Measurements from ENCODE around the gene OR51A7. TPM values are rescaled to one million over a fixed set of nuclear protein-coding genes. Genes with fewer than 3 reads are reported as not detected.
"Not testable (repeated sequence)": the region's sequence is repeated elsewhere in the genome, so short reads cannot be mapped to it uniquely, and the experiment has no call there.

OR51A7 gene
- total RNA-seq, 4 donors from 2014 or later: not detected

- intact Hi-C loops (cut with DNase I): no loop called here
These were observed 33.2 kb downstream of the OR51A7 start for GRCh38 chr11:4936745-4937144.

GRCh38 chr11:4947505-4947904, 43.9 kb downstream of the OR51A7 start, which contains the start of gene OR51A4:
Gene OR51A4, minus strand, starts transcription at chr11:4947605. Its CDS starts 505 bp downstream, at chr11:4947100.
- DNase-seq: no peak
- Histone ChIP-seq H3K27me3 (no peaks in the 10 kb centered on the region), H3K36me3 (no peaks in the 10 kb centered on the region), H3K27ac (no peak within 1 kb of the TSS), H3K4me1 (no peaks in the 10 kb centered on the region), H3K4me3 (replicated peaks in 1 of 3) (no peak within 1 kb of the TSS), H3K9me3 (no peaks in the 10 kb centered on the region)
- no peak for TF ChIP-seq POLR2A (IDR thresholded peaks at IDR 0.05)
- TF ChIP-seq CTCF (IDR thresholded peaks at IDR 0.05): no peak
- intact Hi-C loops (cut with DNase I): no loop called here

More at GRCh38 chr11:4936745-4937144, 33.2 kb downstream of the OR51A7 start:
- Histone ChIP-seq H3K27me3 (no peaks in the 10 kb centered on the region), H3K27ac (no peak overlapping the region), H3K36me3 (no peaks in the 10 kb centered on the region), H3K4me1 (no peaks in the 10 kb centered on the region), H3K9me3 (no peaks in the 10 kb centered on the region), H3K4me3 (replicated peaks in 1 of 3) (no peak overlapping the region)
- DNase-seq: no peak
- TF ChIP-seq POLR2A (IDR thresholded peaks at IDR 0.05) (no peak), CTCF (IDR thresholded peaks at IDR 0.05) (no peak)
- WGBS, 2 donors: 85 to 89% methylated on average over 3 of the region's 3 CpGs

GRCh38 chr11:4955613-4956012, 52.0 kb downstream of the OR51A7 start, which contains the start of gene OR51A2:
Gene OR51A2, minus strand, starts transcription at chr11:4955713. Its CDS starts 0 bp downstream, at chr11:4955713.
- H3K4me3 ChIP-seq (replicated peaks in 1 of 3); H3K9me3 ChIP-seq; H3K36me3 ChIP-seq; H3K27me3 ChIP-seq; H3K27ac ChIP-seq; intact Hi-C loops (cut with DNase I); DNase-seq; H3K4me1 ChIP-seq: not testable (repeated sequence)
- 82 to 86% methylated on average over 2 of the region's 2 CpGs for WGBS, 2 donors

GRCh38 chr11:4957396-4957795, 53.8 kb downstream of the OR51A7 start:
- H3K36me3 ChIP-seq: no peaks in the 10 kb centered on the region
- DNase-seq: no peak
- 86 to 88% methylated on average over 4 of the region's 4 CpGs for WGBS, 2 donors
- intact Hi-C loops (cut with DNase I): no loop called here
- TF ChIP-seq POLR2A (IDR thresholded peaks at IDR 0.05) (no peak), CTCF (IDR thresholded peaks at IDR 0.05) (no peak)
- H3K4me1 ChIP-seq: no peaks in the 10 kb centered on the region
- no peaks in the 10 kb centered on the region for H3K27me3 ChIP-seq
- H3K4me3 ChIP-seq (replicated peaks in 1 of 3): no peak overlapping the region
- no peaks in the 10 kb centered on the region for H3K9me3 ChIP-seq
- H3K27ac ChIP-seq: no peak overlapping the region

Other genes with a start within 250 kb of the OR51A7 start
- not detected for gene OR51E2, start 205.9 kb upstream of the OR51A7 start, total RNA-seq
- not detected for gene MMP26, start 199.0 kb upstream of the OR51A7 start, total RNA-seq
- not detected for gene OR51F1, start 133.8 kb upstream of the OR51A7 start, total RNA-seq
- gene OR52R1, start 99.4 kb upstream of the OR51A7 start, total RNA-seq: not detected
- not detected for gene OR51F2, start 82.5 kb upstream of the OR51A7 start, total RNA-seq
- under 1 TPM in 1 of 4 donors, not detected in 3; 0.27 TPM for gene OR51S1, start 54.6 kb upstream of the OR51A7 start, total RNA-seq
- not detected for gene OR51T1, start 21.9 kb upstream of the OR51A7 start, total RNA-seq
- gene OR51G2, start 15.6 kb downstream of the OR51A7 start, total RNA-seq: not detected
- gene OR51G1, start 20.6 kb downstream of the OR51A7 start, total RNA-seq: not detected
- not detected for gene OR51A4, start 43.8 kb downstream of the OR51A7 start, total RNA-seq
- gene OR51A2, start 51.9 kb downstream of the OR51A7 start, total RNA-seq: not detected
- not detected for gene OR51L1, start 91.1 kb downstream of the OR51A7 start, total RNA-seq
- not detected for gene OR52J3, start 142.7 kb downstream of the OR51A7 start, total RNA-seq
- gene OR52E2, start 155.8 kb downstream of the OR51A7 start, total RNA-seq: not detected
- gene OR52E1, start 165.8 kb downstream of the OR51A7 start, total RNA-seq: not detected
- not detected for gene OR52A5, start 234.6 kb downstream of the OR51A7 start, total RNA-seq